ENCODE measurements around the gene ZYX.

The ZYX gene

GRCh38 chr7:143382126-143382790 lies 1.1 kb downstream of the ZYX start:
- no peak for TF ChIP-seq CTCF (IDR thresholded peaks at IDR 0.05; ENCODE audit: insufficient read depth, low read length, missing control alignments)
- ChIA-PET CTCF (interaction anchor here (0.7 to 2.8 kb wide), 4 partner anchors 34 to 142 kb away, joined by 3 to 12 read pairs (median 4); no protein-coding TSS in a partner anchor), POLR2A (interaction anchor here (0.6 to 7.0 kb wide), 3 partner anchors 11 to 1740 kb away, joined by 3 to 104 read pairs (median 3); no protein-coding TSS in a partner anchor)
- H3K4me3 ChIP-seq (ENCODE audit: low read depth, low read length) = peak overlapping the region; percentile 91
- no peak for DNase-seq (ENCODE audit: low read depth, low spot score)

GRCh38 chr7:143382791-143383641 lies 1.9 kb downstream of the ZYX start:
- no peak for DNase-seq (ENCODE audit: low read depth, low spot score)
- peak overlapping the region; percentile 91 for H3K4me3 ChIP-seq (ENCODE audit: low read depth, low read length)
- POLR2A ChIA-PET = interaction anchor here (0.6 to 7.0 kb wide), 3 partner anchors 10 to 1741 kb away, joined by 3 to 104 read pairs (median 3); partner anchors contain the start of gene CASP2
- TF ChIP-seq CTCF (IDR thresholded peaks at IDR 0.05; ENCODE audit: insufficient read depth, low read length, missing control alignments) = no peak
- CTCF ChIA-PET = interaction anchor here (0.9 to 2.8 kb wide), 4 partner anchors 10 to 143 kb away, joined by 3 to 17 read pairs (median 8); no protein-coding TSS in a partner anchor

DNA sequence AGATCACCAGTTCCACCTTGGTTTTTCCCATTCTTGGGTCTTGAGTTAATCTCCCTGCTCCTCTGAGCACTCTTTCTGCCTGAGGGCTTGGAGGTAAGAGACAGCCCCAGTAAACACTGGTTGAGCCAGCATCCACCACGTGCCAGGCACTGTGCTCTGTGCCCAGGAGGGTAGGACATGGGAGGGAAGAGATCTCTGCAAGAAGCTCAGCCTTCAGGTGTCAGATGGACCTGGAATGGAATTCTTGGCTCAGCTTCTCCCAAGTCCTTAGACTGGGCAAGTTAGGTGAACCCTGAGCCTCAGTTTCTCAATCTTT lies 2.5 kb downstream of the ZYX start:
- H3K4me3 ChIP-seq (ENCODE audit: low read depth, low read length) = peak overlapping the region; percentile 91
- TF ChIP-seq CTCF (IDR thresholded peaks at IDR 0.05; ENCODE audit: insufficient read depth, low read length, missing control alignments) = no peak
- ChIA-PET POLR2A (interaction anchor here (0.9 to 7.0 kb wide), 3 partner anchors 10 to 136 kb away, joined by 3 to 104 read pairs (median 3); partner anchors contain the start of gene CASP2), CTCF (interaction anchor here (0.9 to 2.8 kb wide), 6 partner anchors 9 to 516 kb away, joined by 3 to 17 read pairs (median 4); no protein-coding TSS in a partner anchor)
- DNase-seq (ENCODE audit: low read depth, low spot score) = no peak

DNA sequence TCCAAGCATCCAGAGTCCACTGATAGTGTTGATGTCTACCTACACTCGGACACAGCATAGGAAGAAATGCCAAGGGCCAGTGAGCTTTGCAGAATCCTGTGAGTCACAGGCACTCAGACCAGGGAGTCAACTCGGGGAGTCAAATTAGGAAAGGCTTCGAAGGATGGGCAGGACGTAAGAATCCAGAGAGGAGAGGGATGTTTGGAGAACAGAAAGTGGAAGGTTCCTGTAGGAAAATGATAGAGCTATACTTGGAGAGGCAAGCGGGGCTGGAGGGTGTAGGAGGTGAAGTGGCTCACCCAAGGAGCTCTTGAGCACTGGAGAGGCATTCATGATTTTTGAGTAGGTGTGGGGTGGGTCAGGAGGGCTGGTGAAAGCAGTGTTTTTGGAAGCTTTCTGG lies 3.0 kb downstream of the ZYX start:
- POLR2A ChIA-PET = interaction anchor here (0.9 to 7.0 kb wide), 3 partner anchors 9 to 135 kb away, joined by 3 to 104 read pairs (median 3); partner anchors contain the start of gene CASP2
- DNase-seq (ENCODE audit: low read depth, low spot score) = no peak
- CTCF ChIA-PET = interaction anchor here (0.9 to 2.8 kb wide), 8 partner anchors 9 to 516 kb away, joined by 3 to 17 read pairs (median 4); no protein-coding TSS in a partner anchor

More for the DNA sequence above, 3.0 kb downstream of the ZYX start:
- H3K4me3 ChIP-seq (ENCODE audit: low read depth, low read length) = peak overlapping the region; percentile 91
- no peak for TF ChIP-seq CTCF (IDR thresholded peaks at IDR 0.05; ENCODE audit: insufficient read depth, low read length, missing control alignments)

All from AG04449 (cell line).